OCI-LY7 (cell line): ENCODE results near the gene ENTPD7.

ENCODE experiments used
- EZH2phosphoT487 ChIP-seq: fragments of 200-600 bp; sonication (generic); IDR thresholded peaks from 2 replicates; pipeline ENCODE4 v1.6.1; 2018; ENCODE audit warnings: low read depth, borderline replicate concordance, mild to moderate bottlenecking, mixed run types, antibody characterized with exemption, low read length, moderate library complexity, mixed read lengths
- TF ChIP-seq, protein P1 (sequence below): fragments of 200-600 bp; sonication (generic); conservative IDR thresholded peaks from 2 replicates; pipeline ENCODE4 v1.5.1; 2014; ENCODE audit warnings: mild to moderate bottlenecking, antibody characterized with exemption, low read length, moderate library complexity, mixed read lengths

- TF ChIP-seq, protein P1, sequence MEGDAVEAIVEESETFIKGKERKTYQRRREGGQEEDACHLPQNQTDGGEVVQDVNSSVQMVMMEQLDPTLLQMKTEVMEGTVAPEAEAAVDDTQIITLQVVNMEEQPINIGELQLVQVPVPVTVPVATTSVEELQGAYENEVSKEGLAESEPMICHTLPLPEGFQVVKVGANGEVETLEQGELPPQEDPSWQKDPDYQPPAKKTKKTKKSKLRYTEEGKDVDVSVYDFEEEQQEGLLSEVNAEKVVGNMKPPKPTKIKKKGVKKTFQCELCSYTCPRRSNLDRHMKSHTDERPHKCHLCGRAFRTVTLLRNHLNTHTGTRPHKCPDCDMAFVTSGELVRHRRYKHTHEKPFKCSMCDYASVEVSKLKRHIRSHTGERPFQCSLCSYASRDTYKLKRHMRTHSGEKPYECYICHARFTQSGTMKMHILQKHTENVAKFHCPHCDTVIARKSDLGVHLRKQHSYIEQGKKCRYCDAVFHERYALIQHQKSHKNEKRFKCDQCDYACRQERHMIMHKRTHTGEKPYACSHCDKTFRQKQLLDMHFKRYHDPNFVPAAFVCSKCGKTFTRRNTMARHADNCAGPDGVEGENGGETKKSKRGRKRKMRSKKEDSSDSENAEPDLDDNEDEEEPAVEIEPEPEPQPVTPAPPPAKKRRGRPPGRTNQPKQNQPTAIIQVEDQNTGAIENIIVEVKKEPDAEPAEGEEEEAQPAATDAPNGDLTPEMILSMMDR, result no peak
- TF ChIP-seq EZH2phosphoT487, result no peak
Measured at GRCh38 chr10:99742701-99743100, 83.4 kb downstream of the ENTPD7 start.
